GM10266 (cell line): ENCODE data around the gene NFAM1.

Experiments
- DNase-seq: peaks from one replicate; pipeline ENCODE4 v3.0.0; 2012; ENCODE audit errors: extremely low spot score
- TF ChIP-seq, protein P1 (sequence below): IDR thresholded peaks from 2 replicates; pipeline ENCODE4 v1.5.1; 2012; ENCODE audit warnings: mild to moderate bottlenecking, low read depth; ENCODE audit not compliant: control insufficient read depth, insufficient read depth; ENCODE audit errors: missing control alignments

The NFAM1 gene

DNA sequence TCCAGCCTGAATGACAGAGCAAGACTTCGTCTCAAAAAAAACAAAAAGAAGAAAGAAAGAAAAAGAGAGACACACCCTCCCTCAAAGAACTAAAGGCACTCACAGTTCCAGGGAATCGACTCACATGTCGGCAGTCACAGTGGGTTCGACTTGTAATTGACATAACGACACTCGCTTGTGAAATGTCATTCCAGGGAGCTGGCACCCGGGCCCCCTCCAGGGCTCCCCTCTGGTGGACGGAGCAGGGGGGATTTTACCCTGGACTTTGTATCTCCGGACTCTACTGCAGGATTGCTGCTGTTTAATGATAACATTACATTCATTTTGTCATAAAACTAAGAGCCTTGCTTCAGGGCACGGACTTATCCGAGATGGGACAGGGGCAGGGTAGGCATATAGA lies 18.2 kb downstream of the NFAM1 start:
- TF ChIP-seq, protein P1, sequence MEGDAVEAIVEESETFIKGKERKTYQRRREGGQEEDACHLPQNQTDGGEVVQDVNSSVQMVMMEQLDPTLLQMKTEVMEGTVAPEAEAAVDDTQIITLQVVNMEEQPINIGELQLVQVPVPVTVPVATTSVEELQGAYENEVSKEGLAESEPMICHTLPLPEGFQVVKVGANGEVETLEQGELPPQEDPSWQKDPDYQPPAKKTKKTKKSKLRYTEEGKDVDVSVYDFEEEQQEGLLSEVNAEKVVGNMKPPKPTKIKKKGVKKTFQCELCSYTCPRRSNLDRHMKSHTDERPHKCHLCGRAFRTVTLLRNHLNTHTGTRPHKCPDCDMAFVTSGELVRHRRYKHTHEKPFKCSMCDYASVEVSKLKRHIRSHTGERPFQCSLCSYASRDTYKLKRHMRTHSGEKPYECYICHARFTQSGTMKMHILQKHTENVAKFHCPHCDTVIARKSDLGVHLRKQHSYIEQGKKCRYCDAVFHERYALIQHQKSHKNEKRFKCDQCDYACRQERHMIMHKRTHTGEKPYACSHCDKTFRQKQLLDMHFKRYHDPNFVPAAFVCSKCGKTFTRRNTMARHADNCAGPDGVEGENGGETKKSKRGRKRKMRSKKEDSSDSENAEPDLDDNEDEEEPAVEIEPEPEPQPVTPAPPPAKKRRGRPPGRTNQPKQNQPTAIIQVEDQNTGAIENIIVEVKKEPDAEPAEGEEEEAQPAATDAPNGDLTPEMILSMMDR: no peak
- DNase-seq: no peak

DNA sequence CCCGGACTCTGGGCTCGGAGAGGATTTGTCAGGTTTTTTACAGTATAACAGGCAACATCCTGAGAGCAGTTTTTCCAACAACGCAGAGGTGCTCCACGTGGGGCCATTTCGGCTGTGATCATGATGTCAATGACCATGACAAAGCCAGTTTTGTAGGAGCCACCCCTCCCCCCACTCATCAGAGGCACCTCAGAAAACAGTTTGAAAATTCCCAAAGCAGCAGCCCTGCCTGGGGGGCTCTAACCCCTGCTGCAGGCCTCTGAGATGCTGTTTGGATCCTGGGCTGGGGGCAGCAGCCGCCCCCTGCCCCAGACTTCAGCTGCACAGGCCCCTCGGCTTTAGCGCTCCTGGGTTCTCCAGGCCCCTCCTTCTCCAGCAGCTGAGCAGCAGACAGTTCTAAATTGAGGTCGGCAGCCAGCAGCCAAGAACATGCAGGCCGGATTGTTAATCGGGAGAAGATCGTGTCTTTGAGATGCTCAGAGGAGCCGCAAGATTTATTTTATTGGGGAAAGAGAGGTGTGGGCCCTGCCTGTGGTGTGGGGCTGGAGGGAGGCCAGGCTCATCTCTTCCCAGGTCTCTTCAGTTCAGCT lies 19.4 kb downstream of the NFAM1 start:
- TF ChIP-seq, protein P1: no peak
- no peak for DNase-seq

DNA sequence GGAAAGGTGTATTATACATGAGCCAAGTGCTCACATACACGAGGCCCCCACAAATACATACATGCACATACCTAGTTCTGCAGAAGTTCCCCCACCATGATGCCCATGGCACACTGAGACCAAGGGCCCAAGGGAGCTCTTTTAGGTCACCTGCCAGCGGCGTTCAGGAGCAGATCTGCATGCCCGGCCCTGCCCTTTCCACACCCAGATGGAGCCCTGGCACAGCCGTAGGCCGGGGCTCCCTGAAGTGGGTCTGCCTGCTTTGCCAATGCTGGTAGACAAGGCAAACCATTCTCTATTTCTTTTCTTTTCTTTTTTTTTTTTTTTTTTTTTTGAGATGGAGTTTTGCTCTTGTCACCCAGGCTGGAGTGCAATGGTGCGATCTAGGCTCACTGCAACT lies 21.5 kb downstream of the NFAM1 start:
- DNase-seq: no peak
- TF ChIP-seq, protein P1: no peak

DNA sequence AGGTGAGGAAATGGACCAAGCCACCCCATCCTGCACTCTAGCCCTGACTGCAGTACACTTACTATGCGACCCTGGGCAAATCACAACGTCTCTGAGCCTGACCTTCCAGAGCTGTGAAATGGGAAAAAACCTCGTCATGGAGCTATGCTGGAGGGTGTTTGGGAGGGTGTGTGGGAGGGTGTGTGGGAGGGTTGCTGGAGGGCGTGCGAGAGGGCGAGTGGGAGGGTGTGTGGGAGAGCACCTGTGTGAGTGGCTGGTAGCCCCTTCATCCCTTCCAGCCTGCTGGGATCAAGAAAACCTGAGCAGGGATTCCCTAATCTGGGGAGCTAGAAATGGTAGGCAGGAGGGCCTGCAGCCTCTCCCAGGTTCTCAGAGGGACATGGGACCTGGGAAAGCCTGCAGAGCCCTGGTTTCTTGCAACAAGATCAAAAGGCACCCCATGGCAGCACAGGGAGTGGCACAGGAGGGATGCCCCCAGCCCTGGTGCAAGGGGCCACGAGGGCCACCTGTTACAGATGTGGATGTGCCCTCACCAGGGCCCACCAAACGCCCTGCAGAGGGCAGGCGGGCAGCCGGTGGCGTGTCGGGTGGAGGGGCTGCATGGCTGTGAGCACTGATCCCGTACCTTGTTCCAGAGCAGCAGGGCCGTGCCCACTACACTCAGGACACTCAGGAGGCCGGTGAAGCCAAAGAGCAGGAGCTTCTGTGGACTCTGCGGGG lies 23.2 kb downstream of the NFAM1 start:
- DNase-seq: no peak
- TF ChIP-seq, protein P1: no peak

DNA sequence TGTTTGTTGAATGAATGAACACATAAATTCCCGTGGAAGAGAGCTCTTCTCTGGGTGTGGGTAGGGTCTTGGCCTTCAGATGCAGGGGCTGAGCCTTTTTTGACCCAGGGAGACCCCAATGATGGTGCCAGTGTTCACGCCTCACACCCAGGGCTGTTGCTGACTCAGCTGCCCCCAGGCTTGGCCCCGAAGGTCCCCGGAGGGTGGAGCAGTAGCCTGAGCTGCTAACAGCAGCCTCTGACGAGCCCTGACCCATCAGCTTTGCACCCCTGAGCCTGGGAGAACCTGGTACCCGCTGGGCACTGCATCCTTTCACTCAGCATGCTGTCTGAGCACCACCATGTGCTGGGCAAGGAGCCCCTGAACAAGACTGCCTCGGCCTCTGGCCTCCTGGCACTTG lies 23.9 kb downstream of the NFAM1 start:
- DNase-seq: no peak

DNA sequence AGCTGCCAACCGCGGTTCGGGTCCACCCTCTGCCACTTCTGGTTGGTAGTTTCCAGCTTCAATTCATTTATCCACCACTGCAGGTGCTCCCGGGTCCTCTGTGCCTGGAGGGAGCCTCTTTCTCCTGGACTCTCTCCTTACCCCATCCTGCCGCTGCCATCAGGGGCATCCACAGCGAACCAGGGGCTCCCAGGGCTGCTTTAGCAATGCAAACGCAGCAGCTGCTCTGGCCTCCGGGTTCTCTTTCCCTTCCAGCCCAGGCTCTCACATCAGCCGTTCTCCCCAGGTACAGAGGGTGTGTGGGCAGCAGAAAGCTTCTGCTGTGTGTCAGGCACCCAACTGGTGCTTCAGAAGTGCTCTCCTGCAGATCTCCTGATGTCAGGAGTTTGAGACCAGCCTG lies 27.9 kb downstream of the NFAM1 start:
- TF ChIP-seq, protein P1: no peak
- no peak for DNase-seq

More for the DNA sequence above, 23.9 kb downstream of the NFAM1 start:
- TF ChIP-seq, protein P1: no peak

DNA sequence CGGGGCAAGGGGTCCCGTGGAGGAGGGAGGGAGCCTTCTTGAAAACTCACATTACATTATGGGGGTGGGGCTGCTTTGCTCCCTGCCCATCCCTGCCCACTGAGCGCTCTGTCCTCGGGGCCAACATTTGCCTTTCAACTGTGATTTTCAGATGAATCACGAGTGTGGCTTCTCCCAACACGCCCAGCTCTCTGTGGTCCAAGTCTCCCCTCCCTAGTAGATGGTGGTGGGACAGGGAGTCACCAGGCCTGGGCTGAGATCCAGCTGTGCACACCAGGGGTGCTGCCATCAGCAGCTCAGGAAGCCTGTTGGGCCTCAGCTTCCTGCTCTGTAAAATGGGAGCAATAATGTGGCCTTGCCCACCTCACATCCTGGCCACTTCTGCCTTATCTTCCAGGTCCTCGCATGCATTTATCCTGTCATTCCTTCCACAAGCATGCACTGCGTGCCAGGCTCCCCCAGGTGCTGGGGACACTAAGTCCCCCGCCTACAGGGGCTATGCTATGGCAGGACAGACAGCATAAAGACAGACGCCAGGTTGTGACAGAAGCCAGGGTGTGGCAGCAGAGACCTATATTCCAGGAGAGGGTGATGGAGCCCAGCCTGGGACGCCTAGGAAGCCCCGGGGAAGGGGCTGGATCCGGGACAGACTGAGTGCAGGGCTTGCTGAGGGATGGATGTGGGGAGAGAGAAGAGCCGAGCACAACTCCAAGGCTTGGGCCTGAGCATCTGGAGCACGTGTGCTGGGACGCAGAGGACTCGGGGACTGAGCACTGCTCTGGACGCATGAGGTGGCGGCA lies 30.5 kb downstream of the NFAM1 start:
- TF ChIP-seq, protein P1: no peak
- no peak for DNase-seq
